Esophagus squamous epithelium (tissue), 4 donors: ENCODE data around the gene PLEKHG4.

Source experiments
- POLR2A ChIP-seq, 4 donors: fragments of 450-650 bp; IDR thresholded peaks; one replicate each; pipeline ENCODE4 v1.6.1; 2017; ENCODE audit warnings: antibody characterized with exemption in 4 of 4, mild to moderate bottlenecking in 4 of 4, moderate library complexity in 3 of 4
- TF ChIP-seq, protein P1 (sequence below), 6 experiments: fragments of 450-650 bp in 4 of 6; fragments of 200-600 bp in 2 of 6; sonication (generic) in 2 of 6; IDR thresholded peaks; one replicate each; pipeline ENCODE4 v1.5.1; 2016 to 2019; ENCODE audit warnings: antibody characterized with exemption in 6 of 6, mild to moderate bottlenecking in 4 of 6, moderate library complexity in 4 of 6

- TF ChIP-seq, protein P1, sequence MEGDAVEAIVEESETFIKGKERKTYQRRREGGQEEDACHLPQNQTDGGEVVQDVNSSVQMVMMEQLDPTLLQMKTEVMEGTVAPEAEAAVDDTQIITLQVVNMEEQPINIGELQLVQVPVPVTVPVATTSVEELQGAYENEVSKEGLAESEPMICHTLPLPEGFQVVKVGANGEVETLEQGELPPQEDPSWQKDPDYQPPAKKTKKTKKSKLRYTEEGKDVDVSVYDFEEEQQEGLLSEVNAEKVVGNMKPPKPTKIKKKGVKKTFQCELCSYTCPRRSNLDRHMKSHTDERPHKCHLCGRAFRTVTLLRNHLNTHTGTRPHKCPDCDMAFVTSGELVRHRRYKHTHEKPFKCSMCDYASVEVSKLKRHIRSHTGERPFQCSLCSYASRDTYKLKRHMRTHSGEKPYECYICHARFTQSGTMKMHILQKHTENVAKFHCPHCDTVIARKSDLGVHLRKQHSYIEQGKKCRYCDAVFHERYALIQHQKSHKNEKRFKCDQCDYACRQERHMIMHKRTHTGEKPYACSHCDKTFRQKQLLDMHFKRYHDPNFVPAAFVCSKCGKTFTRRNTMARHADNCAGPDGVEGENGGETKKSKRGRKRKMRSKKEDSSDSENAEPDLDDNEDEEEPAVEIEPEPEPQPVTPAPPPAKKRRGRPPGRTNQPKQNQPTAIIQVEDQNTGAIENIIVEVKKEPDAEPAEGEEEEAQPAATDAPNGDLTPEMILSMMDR (IDR thresholded peaks at IDR 0.05): no peak
- no peak for TF ChIP-seq POLR2A (IDR thresholded peaks at IDR 0.05)
Observed at GRCh38 chr16:67254801-67255552, 24.4 kb upstream of the PLEKHG4 start.
